Nephron (organoid): ENCODE measurements around the gene LAMA3.

Experiments used
- H3K27ac Mint-ChIP-seq, 3 experiments: 2 replicates each; pipeline ENCODE4 v1.8.0; 2020; ENCODE audit warnings: mixed read lengths in 3 of 3, mild to moderate bottlenecking in 2 of 3, moderate library complexity in 1 of 3
- H3K27me3 Mint-ChIP-seq: 2 replicates; pipeline ENCODE4 v1.8.0; 2021; ENCODE audit warnings: low read depth, mild to moderate bottlenecking, moderate library complexity, mixed read lengths
- H3K36me3 Mint-ChIP-seq: 2 replicates; pipeline ENCODE4 v1.8.0; 2020; ENCODE audit warnings: low read depth, mixed read lengths
- H3K4me1 Mint-ChIP-seq: 2 replicates; pipeline ENCODE4 v1.8.0; 2020; ENCODE audit warnings: mixed read lengths
- H3K4me3 Mint-ChIP-seq, 3 experiments: 2 replicates each; pipeline ENCODE4 v1.8.0; 2020; ENCODE audit warnings: mild to moderate bottlenecking in 3 of 3, mixed read lengths in 3 of 3, moderate library complexity in 2 of 3
- H3K9me3 Mint-ChIP-seq: 2 replicates; pipeline ENCODE4 v1.8.0; 2020; ENCODE audit warnings: mixed read lengths
- TF ChIP-seq, protein P1 (sequence below), 3 experiments: fragments of 200-600 bp; sonication (generic); IDR thresholded peaks; one replicate each; pipeline ENCODE4 v1.5.0; 2021; ENCODE audit warnings: antibody characterized with exemption in 3 of 3; ENCODE audit not compliant: unreplicated experiment in 3 of 3

LAMA3 gene

DNA sequence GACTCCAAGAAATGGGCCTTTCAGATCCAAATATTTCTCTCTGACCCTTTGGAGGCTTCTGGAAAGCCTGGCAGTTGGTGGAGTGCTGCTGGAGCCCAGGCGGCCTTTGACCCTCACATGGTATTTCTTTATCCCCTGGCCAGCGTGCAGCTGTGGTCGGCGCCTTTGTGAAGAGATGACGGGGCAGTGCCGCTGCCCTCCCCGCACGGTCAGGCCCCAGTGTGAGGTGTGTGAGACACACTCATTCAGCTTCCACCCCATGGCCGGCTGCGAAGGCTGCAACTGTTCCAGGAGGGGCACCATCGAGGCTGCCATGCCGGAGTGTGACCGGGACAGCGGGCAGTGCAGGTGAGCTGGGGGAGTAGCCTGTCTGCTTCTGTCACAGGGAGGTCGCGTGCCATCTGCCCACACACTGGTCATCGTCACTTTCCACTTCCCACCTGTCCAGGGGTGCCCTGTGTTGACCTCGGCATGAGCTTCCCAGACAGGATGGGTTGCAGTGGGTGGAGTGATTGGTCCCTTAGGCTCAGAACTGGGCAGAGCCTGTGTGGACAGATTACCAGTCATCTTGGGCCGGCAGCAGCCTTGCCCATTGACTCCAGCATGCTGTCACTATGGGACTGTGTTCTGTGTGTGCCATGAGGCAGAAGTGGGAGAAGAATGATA lies 158.2 kb downstream of the LAMA3 start:
- TF ChIP-seq, protein P1, sequence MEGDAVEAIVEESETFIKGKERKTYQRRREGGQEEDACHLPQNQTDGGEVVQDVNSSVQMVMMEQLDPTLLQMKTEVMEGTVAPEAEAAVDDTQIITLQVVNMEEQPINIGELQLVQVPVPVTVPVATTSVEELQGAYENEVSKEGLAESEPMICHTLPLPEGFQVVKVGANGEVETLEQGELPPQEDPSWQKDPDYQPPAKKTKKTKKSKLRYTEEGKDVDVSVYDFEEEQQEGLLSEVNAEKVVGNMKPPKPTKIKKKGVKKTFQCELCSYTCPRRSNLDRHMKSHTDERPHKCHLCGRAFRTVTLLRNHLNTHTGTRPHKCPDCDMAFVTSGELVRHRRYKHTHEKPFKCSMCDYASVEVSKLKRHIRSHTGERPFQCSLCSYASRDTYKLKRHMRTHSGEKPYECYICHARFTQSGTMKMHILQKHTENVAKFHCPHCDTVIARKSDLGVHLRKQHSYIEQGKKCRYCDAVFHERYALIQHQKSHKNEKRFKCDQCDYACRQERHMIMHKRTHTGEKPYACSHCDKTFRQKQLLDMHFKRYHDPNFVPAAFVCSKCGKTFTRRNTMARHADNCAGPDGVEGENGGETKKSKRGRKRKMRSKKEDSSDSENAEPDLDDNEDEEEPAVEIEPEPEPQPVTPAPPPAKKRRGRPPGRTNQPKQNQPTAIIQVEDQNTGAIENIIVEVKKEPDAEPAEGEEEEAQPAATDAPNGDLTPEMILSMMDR (IDR thresholded peaks at IDR 0.05; ENCODE audit: unreplicated experiment in 3 of 3) = no peak
- Mint-ChIP-seq H3K9me3 (no peaks in the 10 kb centered on the region), H3K4me1 (no peaks in the 10 kb centered on the region), H3K27ac (no peak overlapping the region), H3K4me3 (no peak overlapping the region), H3K36me3 (no peaks in the 10 kb centered on the region), H3K27me3 (peaks cover 22% of the 10 kb centered on the region)

DNA sequence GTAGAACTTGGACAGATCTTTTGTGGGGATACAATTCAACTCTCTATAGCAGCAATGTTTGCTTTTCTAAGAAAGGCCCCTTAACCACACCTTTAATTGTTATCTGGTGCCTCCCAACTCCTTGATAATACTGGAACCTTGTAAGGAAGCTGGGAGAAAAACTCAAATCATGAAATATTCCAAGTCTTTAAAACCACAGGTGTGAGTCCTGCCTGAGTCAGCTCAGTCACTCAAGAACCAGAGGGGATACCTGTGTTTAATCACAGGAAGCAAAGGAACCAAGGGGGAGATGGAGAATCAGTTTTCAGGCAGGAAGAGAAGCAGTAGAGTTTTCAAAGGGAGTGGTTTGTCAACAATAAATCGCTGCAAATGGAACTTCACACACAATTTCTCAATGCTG lies 159.9 kb downstream of the LAMA3 start:
- Mint-ChIP-seq H3K4me1 (no peaks in the 10 kb centered on the region), H3K4me3 (no peak overlapping the region), H3K36me3 (no peaks in the 10 kb centered on the region), H3K27me3 (peaks cover 12% of the 10 kb centered on the region), H3K27ac (no peak overlapping the region), H3K9me3 (no peaks in the 10 kb centered on the region)
- TF ChIP-seq, protein P1 (IDR thresholded peaks at IDR 0.05; ENCODE audit: unreplicated experiment in 3 of 3) = no peak

DNA sequence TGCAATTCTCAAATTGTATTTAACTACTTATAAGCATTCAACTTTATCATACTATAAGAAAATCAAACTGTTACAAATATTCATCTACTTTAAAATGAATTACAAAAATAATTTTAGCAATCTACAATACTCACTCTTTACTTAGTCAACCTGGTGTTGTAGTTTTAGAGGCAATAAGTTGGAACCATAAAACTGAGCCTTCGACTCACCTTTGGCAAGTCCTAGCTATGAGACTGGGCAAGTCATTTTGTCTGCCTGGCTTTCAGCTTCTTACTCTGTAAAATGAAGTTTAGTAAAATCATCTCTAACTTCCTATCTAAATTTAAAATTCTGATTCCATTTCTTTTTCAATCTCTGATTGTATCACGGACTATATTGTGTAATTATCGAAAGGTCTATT lies 161.0 kb downstream of the LAMA3 start:
- H3K36me3 Mint-ChIP-seq = no peaks in the 10 kb centered on the region
- peaks cover 12% of the 10 kb centered on the region for H3K27me3 Mint-ChIP-seq
- H3K27ac Mint-ChIP-seq = no peak overlapping the region
- no peaks in the 10 kb centered on the region for H3K4me1 Mint-ChIP-seq
- TF ChIP-seq, protein P1 (IDR thresholded peaks at IDR 0.05; ENCODE audit: unreplicated experiment in 3 of 3) = no peak
- H3K4me3 Mint-ChIP-seq = no peak overlapping the region
- no peaks in the 10 kb centered on the region for H3K9me3 Mint-ChIP-seq

DNA sequence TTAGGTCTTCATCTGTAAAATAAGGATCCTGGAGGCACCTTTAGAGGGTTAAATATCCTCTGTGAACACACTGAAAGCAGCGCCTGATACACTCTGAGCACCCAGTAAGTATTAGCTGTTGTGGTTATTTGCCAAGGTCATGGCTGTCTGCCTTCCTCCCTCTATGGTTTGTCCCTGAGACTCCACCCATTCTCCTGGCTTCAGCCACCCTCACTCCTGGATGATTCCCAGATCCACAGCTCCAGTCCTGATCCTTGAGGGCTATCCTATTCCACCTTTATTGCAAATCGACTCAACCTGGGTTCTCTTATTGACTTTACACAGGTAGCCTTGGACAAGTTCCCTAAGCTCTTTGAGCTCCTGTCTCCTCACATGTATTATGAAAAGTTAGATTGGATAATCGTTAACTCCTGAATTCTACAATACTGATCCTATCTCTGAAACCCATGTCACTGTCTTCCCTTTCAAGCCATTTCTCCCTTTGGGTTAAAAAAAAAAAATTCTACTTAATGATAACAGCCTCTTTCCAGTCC lies 162.3 kb downstream of the LAMA3 start:
- H3K4me3 Mint-ChIP-seq = no peak overlapping the region
- TF ChIP-seq, protein P1 (IDR thresholded peaks at IDR 0.05; ENCODE audit: unreplicated experiment in 3 of 3) = no peak

DNA sequence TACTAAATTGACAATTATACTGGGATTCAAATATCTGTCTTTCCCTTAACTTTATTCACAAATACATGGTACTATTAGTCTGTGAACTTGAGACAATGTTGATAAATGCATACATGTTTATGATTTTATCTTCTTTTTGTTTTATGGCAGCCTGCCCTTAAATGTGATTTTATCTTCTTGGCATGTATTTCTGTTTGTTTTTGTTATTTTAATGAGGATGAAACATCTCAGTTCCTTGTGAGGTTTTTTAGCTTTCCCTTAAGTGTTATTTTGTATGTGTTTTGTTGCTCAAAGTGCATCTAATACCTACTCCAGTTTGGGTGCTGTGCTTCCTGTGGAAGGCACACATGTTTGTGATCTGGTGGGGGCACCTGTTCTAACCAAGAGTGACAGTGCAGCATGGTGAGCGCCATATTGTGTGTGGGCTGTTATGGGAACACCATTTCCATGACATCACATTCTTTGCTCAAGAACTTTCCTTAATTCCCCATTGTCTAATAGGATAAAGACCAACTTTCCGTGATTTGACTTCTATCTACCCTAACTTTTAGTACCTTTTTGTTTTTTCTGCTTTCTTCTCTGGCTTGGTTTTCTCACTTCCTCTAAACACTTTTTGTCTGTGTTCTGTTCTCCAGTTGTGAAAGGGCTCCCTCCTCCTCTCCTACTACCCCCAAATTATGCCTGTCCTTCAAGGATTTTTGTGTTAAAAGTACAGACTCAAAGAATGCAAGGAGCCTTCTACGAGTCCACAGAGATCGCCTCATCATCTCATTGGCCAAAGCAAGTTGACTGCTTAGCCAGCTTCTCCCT lies 163.2 kb downstream of the LAMA3 start:
- TF ChIP-seq, protein P1 (IDR thresholded peaks at IDR 0.05; ENCODE audit: unreplicated experiment in 3 of 3) = no peak
- H3K36me3 Mint-ChIP-seq = no peaks in the 10 kb centered on the region
- no peaks in the 10 kb centered on the region for H3K9me3 Mint-ChIP-seq
- no peak overlapping the region for H3K27ac Mint-ChIP-seq
- peaks cover 8% of the 10 kb centered on the region for H3K27me3 Mint-ChIP-seq
- no peaks in the 10 kb centered on the region for H3K4me1 Mint-ChIP-seq
- H3K4me3 Mint-ChIP-seq = no peak overlapping the region

More for the DNA sequence above, 162.3 kb downstream of the LAMA3 start:
- Mint-ChIP-seq H3K27ac (no peak overlapping the region), H3K27me3 (peaks cover 8% of the 10 kb centered on the region), H3K36me3 (no peaks in the 10 kb centered on the region), H3K9me3 (no peaks in the 10 kb centered on the region), H3K4me1 (no peaks in the 10 kb centered on the region)
